NCI-H510A treated with DMSO at 0.1 percent for 48 hours (cell line): ENCODE data around the gene CCNJ.
"Not testable (repeated sequence)": the region's sequence is repeated elsewhere in the genome, so short reads cannot be mapped to it uniquely, and the experiment has no call there.

Source experiments
- DNase-seq: peaks from one replicate; lab custom pipeline; 2025; lab: John Stamatoyannopoulos, UW

The CCNJ gene

DNA sequence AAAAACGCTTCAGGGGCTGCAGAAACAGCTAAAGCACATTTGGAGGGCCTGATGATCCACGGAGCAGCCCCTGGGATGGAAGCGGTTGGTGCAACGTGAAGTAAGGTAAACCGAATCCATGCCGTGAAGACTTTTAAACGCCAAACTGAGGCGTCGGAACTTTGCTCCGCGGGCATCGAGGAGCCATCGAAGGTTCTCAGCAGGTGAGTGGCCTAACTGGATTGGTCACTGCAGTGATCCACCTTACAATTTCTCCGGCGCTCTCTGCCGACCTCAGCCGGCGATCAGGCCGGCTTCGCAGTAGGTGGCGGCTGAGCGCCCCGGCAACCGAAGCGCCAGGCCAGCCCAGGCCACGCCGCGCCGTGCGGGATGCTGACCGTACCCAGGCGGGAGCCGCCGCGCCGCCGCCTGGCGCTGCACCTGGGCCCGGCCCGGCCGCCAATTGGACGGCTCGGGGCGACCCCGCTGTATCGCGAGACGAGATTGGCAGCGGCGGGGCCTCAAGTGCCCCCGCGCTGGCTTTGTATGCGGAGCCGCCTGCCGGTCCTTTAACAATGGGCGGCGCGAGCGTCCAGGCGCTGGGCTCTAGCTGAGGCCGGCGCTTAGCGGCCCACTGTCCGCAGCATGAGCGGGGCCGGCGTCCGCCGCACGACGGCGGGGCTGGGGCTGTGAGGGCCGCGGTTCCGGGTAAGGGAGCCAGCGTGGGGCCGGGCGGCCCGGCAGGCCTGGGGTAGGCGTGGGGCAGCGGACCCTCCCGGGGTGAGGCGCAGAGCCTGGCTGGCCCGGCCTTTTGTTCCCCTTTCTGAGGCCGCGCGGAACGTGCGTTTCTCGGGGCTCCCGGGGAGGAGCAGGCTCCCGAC is at the start of gene CCNJ:
Gene CCNJ, plus strand, starts transcription at position 551 of the 860 bp plus-strand sequence. CDS start 811 bp downstream, outside the sequence.
- DNase-seq, result peak; percentile 85

DNA sequence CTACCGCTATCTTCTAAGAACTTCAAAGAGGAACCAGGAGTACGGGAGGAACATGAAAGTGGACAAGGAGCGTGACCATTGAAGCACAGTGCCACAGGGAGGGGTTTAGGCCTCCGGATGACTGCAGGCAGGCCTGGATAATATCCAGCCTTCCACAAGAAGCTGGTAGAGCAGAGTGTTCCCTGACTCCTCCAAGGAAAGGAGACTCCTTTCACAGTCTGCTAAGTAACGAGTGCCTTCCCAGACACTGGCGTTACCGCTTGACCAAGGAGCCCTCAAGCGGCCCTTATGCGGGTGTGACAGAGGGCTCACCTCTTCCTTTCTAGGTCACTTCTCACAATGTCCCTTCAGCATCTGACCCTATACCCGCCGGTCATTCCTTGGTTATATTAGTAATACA is 49.0 kb upstream of the CCNJ start:
- DNase-seq, result not testable (repeated sequence)

DNA sequence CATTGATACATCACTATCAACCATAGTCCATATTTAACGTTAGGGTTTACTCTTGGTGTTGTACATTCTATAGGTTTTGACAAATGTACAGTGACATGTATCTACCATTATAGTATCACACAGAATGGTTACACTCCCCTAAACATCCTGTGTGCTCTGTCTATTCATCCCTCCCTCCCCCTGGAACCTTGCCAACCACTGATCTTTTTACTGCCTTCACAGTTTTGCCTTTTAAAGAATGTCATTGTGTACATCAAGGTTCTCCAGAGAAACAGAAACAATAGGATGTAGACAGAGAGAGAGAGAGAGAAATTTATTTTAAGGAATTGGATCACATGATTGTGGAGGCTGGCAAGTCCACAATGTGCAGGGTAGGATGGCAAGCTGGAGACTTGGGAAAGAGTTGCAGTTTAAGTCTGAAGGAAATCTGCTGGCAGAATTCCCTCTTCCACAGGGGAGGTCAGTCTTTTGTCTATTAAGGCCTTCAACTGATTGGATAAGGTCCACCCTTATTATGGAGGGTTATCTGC is 45.1 kb upstream of the CCNJ start:
- no peak for DNase-seq

DNA sequence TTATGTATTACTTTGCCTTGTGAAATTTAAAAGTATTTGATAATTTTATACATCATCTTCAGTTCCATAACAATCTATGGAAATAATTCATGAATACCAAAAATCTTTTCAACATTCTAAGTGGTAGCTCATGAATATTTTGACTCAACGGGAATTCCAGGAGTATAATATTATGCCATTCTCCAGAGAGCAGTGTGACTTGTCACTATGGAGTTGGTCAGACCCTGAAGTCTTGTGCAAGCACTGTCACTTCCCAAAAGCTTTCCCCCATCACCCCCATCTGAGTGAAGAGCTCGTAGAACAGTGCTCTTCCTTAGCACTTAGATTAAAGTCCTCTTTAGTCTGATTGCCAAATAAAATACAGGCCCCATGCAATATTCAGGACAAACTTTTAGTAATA is 29.4 kb upstream of the CCNJ start:
- no peak for DNase-seq

GRCh38 chr10:96014473-96015102 is 28.8 kb upstream of the CCNJ start:
- no peak for DNase-seq

GRCh38 chr10:96017191-96017687 is 26.1 kb upstream of the CCNJ start:
- peak; percentile 64 for DNase-seq

DNA sequence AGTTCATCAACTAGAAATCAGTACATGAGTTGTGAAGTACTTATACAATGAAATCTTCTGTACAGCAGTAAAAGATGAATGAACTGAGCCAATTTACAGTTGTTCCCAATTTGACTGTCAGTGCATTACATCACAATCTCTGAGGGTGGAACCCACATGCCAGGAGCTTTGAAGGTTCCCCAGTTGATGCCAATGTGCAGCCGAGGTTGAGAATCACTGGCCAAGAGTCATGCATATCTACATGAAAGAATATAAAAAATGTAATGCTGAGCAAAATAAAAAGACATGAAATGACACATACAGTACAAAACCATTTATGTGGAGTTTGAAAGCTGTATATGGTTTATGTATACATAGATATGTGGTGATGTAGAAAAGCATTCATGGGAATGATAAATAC is 22.1 kb upstream of the CCNJ start:
- no peak for DNase-seq

DNA sequence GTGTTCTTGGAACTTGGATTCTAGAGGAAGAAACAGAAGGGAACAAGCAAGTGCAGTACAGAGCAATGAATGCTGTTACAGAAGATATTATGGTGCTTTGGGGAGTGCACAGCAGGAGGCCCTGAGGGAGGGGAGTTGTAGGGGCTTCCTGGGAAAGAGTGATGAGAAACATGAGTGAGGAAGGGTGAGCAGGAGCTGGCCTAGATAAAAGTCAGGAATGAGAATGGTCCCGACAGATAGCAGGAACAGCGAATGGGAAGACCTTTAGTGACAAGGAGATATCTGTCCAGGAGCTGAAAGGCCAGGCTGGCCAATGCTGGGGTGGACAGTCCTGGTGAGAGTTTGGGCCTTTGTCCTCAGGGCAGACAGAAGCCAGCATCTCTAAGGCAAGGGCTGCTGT is 20.6 kb upstream of the CCNJ start:
- no peak for DNase-seq

DNA sequence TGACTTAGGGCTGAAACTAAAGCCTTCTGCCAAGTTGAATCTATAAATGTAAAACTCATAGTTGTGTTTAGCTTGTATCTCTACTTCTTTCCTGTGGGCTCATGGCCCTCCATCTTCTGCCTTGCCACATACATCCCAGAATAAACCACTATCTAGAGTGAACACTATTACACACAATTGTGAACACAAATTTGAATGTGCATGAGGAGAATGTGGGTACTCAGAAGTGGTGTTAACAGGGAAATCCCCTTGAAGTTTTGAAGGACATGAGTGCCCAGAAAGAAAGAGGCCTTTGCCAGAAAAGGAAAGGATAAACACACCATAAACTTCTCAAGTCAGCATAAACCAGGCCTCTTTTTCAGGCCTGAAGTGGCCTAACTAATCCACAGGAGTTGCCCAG is 20.2 kb upstream of the CCNJ start:
- DNase-seq, result no peak

- no peak for DNase-seq
These were observed 17.8 kb upstream of the CCNJ start for GRCh38 chr10:96025566-96025965.

GRCh38 chr10:96034625-96035024 is 8.8 kb upstream of the CCNJ start:
- no peak for DNase-seq

DNA sequence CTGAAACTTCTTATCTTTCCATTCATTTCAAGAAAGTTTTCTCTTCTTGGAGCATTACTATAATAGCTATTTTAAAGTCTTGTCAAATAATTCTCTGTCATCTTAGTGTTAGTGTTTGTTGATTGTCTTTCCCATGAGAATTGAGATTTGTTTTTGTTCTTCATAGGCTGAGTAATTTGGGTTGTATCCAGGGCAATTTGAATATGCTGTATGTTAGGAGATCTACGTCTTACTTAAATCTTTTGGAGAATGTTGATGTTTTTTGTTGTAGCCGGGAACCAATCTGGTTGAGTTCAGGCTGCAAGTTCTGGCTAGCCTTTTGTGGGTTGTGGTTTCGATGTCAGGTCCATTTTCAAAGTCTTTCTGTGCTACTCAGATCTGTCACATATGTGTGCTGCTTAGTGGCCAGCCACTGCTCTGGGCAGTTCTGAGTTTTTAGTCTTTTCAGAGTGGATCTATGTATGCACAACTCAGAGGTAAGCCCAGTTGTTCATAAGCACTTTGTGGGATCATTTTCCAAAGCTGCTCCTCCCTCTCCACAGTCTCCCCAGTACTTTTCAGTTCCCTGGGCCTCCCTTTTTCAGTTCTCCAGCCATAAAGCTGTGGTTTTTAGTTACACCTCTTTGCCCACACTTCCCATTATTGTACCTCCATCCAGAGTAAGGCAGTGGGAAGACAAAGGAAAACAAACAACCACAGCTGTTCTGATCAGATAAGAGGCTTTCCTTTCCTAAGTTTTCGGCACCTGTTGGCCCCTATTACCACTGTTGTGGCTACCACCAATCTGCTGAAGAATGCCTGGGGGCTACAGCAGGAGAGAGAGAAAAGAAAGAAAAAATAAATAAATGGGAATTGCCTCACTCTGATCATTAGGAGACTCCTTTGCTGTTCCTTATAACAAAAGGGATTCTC is 4.7 kb upstream of the CCNJ start:
- DNase-seq, result peak; percentile 28

GRCh38 chr10:96041146-96041545 is 2.2 kb upstream of the CCNJ start:
- DNase-seq, result no peak

DNA sequence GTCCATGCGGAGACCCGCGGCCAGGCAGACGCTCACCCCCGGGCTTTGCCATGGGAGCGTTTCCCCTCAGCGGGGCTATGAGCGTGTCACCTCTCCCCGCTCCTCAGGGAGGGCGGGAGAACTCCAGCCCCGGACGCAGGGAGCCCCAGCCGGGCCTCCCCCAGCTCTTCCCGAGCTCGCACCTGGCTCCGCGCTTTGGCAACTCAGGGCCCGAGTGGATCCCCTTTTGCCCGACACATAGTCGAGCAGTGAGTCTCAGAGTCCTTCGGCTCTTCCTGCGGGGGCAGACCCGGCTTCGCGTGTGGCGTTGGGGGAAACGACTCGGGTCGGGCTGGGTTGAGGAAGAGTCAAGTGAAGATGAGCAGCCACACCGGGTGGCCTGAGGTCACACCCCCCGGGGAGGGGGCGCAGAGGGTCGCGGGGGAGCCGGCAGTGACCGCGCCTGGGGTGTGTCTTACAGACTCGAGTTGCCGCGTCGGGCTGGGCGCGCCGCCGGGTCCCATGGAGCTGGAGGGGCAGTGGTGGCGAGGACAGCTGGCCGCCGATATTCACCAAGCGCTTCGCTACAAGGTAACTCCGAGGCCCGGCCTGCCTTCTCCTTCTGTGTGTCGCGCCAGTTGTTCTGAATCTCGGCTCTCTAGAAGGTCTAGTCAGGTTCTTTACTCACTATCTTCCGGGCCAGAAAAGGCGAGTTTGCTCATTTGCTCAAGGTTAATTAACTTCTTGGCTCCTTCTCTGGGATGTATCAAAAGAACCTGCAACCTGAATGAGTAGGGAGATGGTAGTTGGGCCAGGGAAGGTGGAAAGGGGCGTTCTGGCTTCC is 721 bp downstream of the CCNJ start:
- peak; percentile 33 for DNase-seq

- no peak for DNase-seq
These were observed 1.4 kb downstream of the CCNJ start for GRCh38 chr10:96044736-96045135.

GRCh38 chr10:96046546-96046945 is 3.2 kb downstream of the CCNJ start:
- DNase-seq, result no peak

DNA sequence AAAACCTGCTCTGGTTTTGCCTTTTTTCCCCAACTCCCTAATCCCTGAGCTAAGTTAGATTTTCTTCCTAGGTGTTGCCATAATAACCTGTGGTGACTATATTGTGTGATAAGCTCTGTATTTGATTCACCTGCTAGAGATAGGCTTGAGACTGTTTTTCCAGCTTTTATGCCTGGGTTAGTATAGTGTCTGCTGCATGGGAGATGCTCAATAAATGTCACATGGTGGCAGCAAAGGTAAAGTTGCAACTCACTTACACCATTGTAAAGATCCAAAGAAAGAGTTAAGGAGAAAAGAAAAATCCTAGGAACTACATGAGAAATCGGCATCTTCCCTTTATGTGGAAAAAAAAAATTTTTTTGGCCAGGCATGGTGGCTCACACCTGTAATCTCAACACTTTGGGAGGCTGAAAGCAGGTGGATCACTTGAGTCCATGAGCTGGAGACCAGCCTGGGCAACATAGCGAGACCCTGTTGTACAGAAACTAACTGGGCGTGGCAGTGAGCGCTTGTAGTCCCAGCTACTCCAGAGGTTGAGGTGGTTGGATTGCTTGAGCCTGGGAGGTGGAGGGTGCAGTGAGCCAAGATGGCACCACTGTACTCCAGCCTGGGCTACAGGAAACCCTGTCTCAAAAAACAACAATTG is 3.7 kb downstream of the CCNJ start:
- no peak for DNase-seq

DNA sequence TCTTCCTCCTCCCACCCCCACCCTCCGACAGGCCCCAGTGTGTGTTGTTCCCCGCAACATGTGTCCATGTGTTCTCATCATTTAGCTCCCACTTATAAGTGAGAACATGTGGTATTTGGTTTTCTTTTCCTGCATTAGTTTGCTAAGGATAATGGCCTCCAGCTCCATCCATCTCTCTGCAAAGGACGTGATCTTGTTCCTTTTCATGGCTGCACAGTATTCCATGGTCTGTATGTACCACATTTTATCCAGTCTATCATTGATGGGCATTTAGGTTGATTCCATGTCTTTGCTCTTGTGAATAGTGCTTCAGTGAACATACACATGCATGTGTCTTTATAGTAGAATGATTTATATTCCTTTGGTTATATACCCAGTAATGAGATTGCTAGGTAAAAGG is 4.5 kb downstream of the CCNJ start:
- DNase-seq, result not testable (repeated sequence)

DNA sequence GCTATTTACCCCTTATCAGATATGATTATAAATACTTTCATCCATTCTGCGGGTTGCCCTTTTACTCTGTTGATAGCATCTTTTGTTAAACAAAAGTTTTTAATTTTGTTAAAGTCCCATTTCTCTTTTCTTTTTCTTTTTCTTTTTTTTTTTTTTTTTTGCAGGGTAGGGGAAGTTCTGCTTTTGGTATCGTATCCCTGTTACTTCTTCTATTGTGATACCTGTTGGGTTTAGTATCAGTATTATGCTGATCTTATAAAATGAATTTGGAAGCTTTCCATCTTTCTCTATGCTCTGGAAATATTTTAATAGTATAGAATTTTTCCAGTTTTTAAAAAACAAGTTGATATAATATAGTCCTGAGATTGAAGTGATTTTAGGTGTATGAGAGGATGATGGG is 6.0 kb downstream of the CCNJ start:
- DNase-seq, result no peak

- DNase-seq, result no peak
These were observed 10.6 kb downstream of the CCNJ start for GRCh38 chr10:96053985-96054384.

DNA sequence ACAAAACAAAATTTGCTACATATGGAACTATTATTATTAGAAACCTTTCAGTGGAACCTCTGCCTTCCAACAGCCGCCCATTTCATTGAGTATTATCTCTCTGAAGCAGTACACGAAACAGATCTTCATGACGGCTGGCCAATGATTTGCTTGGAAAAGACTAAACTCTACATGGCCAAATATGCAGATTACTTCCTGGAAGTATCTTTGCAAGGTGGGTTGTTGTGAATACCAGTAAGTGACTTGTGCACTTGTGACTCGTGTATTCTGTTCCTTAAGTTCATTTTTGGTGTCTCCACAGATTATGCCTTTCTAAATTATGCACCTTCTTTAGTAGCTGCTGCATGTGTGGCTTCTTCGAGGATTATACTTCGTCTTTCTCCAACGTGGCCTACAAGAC is 13.4 kb downstream of the CCNJ start:
- DNase-seq, result no peak
